Stimulated activated naive CD8-positive, alpha-beta T cell treated with anti-CD3 and anti-CD28 coated beads, Interleukin-15, Interleukin-2, amounts not matched to agents 100 ng/mL and 50 ng/mL, for 24 hours (primary cell): ENCODE measurements around the gene CBLC.

Experiments used
- H3K27ac Mint-ChIP-seq: one replicate; pipeline ENCODE4 v1.8.0; 2021; ENCODE audit warnings: mild to moderate bottlenecking, mixed read lengths
- H3K27me3 Mint-ChIP-seq: one replicate; pipeline ENCODE4 v1.8.0; 2021; ENCODE audit warnings: mixed read lengths
- H3K36me3 Mint-ChIP-seq: one replicate; pipeline ENCODE4 v1.8.0; 2021; ENCODE audit warnings: low read depth, mixed read lengths
- H3K4me1 Mint-ChIP-seq: one replicate; pipeline ENCODE4 v1.8.0; 2021; ENCODE audit warnings: low read depth, mixed read lengths
- H3K4me3 Mint-ChIP-seq: one replicate; pipeline ENCODE4 v1.8.0; 2021; ENCODE audit warnings: mild to moderate bottlenecking, mixed read lengths
- H3K9me3 Mint-ChIP-seq: one replicate; pipeline ENCODE4 v1.8.0; 2021; ENCODE audit warnings: mixed read lengths

CBLC gene

DNA sequence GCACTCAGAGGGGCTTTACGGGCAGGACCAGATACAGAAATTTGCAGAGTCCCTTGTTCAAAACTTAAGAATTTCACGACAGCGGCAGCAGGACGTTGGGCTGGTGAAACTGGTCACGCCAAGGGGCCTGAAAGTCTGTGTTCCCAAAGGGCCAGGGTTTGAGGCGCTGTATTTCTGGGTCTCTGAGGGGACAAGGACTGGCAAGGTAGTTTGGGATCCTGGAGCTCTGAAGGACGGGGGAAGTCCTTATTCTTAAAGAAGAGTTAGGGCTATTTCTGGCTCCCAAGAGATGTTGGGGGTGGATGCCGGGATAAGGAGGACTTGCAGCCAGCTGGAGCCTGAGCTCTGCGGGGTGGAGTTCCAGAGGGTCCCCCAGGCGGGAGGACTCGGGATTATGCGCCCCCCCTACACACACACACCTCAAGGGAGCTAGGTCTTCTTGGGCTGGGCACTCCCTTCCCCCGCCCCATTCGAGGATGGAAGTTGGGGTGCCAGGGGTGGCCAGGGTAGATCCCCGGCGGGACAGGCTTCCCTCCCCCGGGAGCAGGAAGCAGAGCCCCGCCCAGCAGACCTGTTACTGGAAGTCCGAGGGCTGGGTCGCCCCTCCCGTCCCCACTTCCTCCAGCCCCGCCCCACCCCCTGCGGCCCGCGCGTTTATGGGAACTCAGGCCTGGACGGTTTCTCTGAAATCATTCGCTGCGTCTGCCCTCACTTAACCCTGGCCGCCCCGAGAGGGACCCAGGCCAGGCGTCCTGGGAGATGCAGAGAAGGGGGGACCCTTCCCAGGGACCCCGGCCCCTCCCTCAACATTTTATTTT lies 23.5 kb upstream of the CBLC start:
- H3K4me3 Mint-ChIP-seq: peak overlapping the region; percentile 91
- H3K27me3 Mint-ChIP-seq: no peaks in the 10 kb centered on the region
- peaks cover 39% of the 10 kb centered on the region for H3K36me3 Mint-ChIP-seq
- H3K27ac Mint-ChIP-seq: peak overlapping the region; percentile 95
- H3K9me3 Mint-ChIP-seq: no peaks in the 10 kb centered on the region
- H3K4me1 Mint-ChIP-seq: peaks cover 65% of the 10 kb centered on the region

DNA sequence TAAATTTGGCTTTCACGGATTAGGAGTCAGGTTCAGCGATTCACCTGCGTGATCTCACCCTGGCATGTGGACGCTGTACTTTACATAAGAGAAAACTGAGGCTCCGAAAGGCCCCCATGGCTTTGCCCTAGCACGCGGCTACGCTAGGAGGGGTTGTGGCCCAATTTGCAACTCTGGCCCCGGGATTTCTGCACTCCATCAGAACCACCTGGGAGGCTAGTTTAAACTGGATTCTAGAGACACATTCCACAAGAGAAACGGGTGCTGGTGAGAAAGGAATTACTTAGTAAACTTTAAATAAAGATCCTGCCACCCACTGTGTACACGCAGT lies 23.0 kb upstream of the CBLC start:
- peaks cover 35% of the 10 kb centered on the region for H3K36me3 Mint-ChIP-seq
- H3K27me3 Mint-ChIP-seq: no peaks in the 10 kb centered on the region
- H3K4me1 Mint-ChIP-seq: peaks cover 60% of the 10 kb centered on the region
- H3K4me3 Mint-ChIP-seq: peak overlapping the region; percentile 91
- H3K9me3 Mint-ChIP-seq: no peaks in the 10 kb centered on the region
- H3K27ac Mint-ChIP-seq: peak overlapping the region; percentile 93

DNA sequence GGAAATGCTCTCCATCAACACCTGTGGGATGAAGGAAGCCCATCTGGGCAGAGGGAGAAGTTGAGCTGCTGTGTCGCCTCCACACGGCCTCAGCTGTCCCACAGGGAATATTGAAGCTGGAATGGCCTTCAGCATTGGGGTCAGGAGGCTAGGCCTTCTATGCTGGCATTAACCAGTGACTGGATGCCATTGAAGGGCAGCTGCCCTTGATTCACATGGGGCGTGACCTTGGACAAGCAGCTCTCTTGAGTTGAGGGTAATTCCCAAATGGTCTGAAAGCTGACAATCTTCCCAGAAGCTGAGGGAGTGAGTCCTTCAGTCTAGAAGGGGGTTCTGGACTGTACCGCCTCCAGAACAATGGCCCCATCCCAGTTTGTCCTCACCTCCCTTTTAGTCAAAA lies 22.5 kb upstream of the CBLC start:
- H3K27ac Mint-ChIP-seq: peak overlapping the region; percentile 93
- peaks cover 37% of the 10 kb centered on the region for H3K36me3 Mint-ChIP-seq
- no peaks in the 10 kb centered on the region for H3K9me3 Mint-ChIP-seq
- peaks cover 60% of the 10 kb centered on the region for H3K4me1 Mint-ChIP-seq
- H3K4me3 Mint-ChIP-seq: peak overlapping the region; percentile 91
- no peaks in the 10 kb centered on the region for H3K27me3 Mint-ChIP-seq

DNA sequence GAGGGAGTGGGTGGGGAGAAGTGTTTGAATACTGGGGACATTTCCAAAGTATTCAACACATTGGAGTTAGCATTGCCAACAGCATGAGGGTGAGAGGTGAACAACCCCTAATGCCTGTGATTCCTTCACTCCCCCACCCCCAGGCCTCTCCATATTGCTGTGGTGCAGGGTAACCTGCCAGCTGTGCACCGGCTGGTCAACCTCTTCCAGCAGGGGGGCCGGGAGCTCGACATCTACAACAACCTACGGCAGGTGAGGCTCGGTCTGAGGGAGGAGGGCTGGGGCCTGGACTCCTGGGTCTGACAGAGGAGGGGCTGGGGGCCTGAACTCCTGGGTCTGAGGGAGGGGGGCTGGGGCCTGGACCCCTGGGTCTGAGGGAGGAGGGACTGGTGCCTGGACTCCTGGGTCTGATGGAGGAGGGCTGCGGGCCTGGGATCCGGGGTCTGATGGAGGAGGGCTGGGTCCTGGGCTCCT lies 21.6 kb upstream of the CBLC start:
- peaks cover 60% of the 10 kb centered on the region for H3K4me1 Mint-ChIP-seq
- H3K36me3 Mint-ChIP-seq: peaks cover 36% of the 10 kb centered on the region
- H3K27me3 Mint-ChIP-seq: no peaks in the 10 kb centered on the region
- H3K27ac Mint-ChIP-seq: peak overlapping the region; percentile 8
- H3K9me3 Mint-ChIP-seq: no peaks in the 10 kb centered on the region
- H3K4me3 Mint-ChIP-seq: no peak overlapping the region

DNA sequence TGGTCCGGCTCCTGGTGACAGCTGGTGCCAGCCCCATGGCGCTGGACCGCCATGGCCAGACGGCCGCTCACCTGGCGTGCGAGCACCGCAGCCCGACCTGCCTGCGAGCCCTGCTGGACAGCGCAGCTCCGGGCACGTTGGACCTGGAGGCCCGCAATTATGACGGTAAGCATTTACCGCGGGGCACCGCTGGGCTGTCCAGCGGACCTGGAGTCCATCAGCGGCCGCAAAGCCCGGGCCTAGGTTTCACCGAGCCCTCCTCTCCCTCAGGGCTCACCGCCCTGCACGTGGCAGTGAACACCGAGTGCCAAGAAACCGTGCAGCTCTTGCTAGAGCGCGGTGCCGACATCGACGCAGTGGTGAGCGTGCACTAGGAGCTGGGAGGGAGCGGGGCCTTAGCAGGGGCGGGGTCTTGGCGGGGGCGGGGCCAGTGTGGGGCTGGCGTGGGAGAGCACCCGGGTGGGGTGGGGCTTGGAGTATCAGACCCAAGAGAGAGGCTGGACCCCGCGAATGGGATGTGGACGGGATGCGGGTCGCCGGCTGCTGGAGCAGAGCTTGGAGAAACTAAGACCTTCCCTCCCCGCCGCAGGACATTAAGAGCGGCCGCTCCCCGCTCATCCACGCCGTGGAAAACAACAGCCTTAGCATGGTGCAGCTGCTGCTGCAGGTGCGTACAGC lies 20.5 kb upstream of the CBLC start:
- Mint-ChIP-seq H3K36me3 (peaks cover 30% of the 10 kb centered on the region), H3K4me1 (peaks cover 55% of the 10 kb centered on the region), H3K4me3 (no peak overlapping the region), H3K27me3 (no peaks in the 10 kb centered on the region), H3K27ac (no peak overlapping the region), H3K9me3 (no peaks in the 10 kb centered on the region)

DNA sequence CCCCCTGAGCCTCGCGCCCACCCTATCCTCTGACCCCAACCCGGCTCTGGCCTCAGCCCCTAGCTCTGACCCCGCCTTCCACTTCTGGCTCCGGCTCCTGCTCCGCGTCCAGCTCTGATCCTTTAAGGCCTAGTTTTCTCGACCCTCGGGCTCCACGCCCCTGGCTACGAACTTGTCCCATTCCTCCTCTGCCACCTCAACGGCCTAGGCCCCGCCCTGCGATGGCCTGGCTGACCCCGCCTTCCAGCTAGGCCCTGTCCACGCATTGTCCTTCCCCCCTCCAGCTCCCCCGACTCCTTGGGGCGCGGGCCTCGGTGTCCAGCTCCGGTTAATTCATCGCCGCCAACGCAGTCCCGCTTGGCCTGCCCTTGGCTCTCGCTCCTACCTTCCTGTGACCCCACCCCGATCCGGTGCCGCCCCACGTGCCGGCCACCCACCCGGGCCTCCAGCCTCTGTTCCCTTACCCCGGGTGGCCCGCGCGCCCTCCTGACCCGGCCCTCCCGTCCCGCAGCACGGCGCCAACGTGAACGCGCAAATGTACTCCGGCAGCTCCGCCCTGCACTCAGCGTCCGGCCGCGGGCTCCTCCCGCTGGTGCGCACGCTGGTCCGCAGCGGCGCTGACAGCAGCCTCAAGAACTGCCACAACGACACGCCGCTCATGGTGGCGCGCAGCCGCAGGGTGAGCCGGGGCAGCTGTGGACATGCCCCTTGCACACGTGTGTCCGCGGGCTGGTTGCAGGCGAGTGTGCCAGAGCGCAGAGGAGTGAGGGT lies 19.8 kb upstream of the CBLC start:
- H3K27ac Mint-ChIP-seq: no peak overlapping the region
- peaks cover 52% of the 10 kb centered on the region for H3K4me1 Mint-ChIP-seq
- no peak overlapping the region for H3K4me3 Mint-ChIP-seq
- H3K9me3 Mint-ChIP-seq: no peaks in the 10 kb centered on the region
- no peaks in the 10 kb centered on the region for H3K27me3 Mint-ChIP-seq
- peaks cover 24% of the 10 kb centered on the region for H3K36me3 Mint-ChIP-seq

DNA sequence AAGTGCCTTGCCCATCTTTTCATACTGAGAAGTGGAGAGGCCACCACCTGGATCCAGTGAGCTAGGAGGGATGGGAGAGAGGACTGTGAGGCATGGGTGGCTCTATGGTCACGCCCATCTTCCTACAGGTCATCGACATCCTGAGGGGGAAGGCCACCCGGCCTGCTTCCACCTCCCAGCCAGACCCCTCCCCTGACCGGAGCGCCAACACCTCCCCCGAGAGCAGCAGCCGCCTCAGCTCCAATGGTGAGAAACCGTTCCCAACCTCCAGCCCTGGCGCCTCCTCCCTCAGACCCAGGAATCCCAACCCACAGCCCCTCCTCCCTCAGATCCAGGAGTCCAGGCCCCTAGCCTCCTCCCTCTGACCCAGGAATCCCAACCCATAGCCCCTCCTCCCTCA lies 19.1 kb upstream of the CBLC start:
- Mint-ChIP-seq H3K9me3 (no peaks in the 10 kb centered on the region), H3K4me3 (no peak overlapping the region), H3K27me3 (no peaks in the 10 kb centered on the region), H3K4me1 (peaks cover 47% of the 10 kb centered on the region), H3K36me3 (peaks cover 24% of the 10 kb centered on the region), H3K27ac (no peak overlapping the region)

DNA sequence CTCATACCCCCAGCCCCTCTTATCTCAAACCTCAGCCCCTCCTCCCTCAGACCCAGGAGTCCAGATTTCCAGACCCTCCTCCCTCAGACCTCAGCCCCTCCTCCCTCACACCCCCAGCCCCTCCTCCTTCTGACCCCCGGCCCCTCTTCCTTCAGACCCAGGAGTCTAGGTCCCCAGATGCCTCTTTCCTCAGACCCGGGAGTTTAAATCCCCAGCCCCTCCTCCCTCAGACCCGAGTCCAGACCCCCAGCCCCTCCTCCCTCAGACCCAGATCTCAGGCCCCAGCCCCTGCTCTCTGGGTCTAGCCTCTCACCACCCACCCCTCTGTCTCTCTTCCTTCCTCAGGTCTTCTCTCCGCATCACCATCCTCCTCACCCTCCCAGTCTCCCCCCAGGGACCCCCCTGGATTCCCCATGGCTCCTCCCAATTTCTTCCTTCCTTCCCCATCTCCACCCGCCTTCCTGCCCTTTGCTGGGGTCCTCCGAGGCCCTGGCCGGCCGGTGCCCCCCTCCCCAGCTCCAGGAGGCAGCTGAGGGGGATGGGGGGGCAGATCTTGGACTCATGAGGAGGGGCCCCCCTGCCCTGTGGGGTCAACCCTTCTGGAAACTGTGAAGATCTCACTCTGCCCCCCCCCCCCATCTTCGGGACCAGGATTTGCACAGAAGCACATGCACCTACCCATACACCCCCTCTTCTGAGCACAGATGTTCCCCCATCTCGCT lies 18.4 kb upstream of the CBLC start:
- Mint-ChIP-seq H3K4me3 (no peak overlapping the region), H3K4me1 (peaks cover 48% of the 10 kb centered on the region), H3K36me3 (peaks cover 24% of the 10 kb centered on the region), H3K9me3 (no peaks in the 10 kb centered on the region), H3K27ac (no peak overlapping the region), H3K27me3 (no peaks in the 10 kb centered on the region)

DNA sequence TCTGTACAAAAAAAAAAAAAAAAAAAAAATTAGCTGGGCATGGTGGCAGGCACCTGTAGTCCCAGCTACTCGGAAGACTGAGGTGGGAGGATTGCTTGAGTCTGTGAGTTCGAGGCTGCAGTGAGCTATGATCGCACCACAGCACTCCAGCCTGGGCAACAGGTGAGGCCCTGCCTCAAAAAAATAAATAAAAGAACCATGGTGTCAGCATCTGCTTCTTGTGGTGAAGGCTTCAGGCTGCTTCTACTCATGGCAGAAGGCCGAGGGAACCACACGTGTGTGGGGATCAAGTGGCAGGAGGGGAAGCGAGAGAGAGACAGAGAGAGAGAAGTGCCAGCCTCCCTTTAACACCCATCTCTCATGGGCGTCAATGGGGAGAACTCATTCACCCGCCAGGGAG lies 15.7 kb upstream of the CBLC start:
- peak overlapping the region; percentile 21 for H3K27ac Mint-ChIP-seq
- no peaks in the 10 kb centered on the region for H3K27me3 Mint-ChIP-seq
- H3K4me3 Mint-ChIP-seq: no peak overlapping the region
- peaks cover 24% of the 10 kb centered on the region for H3K36me3 Mint-ChIP-seq
- peaks cover 36% of the 10 kb centered on the region for H3K4me1 Mint-ChIP-seq
- H3K9me3 Mint-ChIP-seq: no peaks in the 10 kb centered on the region

DNA sequence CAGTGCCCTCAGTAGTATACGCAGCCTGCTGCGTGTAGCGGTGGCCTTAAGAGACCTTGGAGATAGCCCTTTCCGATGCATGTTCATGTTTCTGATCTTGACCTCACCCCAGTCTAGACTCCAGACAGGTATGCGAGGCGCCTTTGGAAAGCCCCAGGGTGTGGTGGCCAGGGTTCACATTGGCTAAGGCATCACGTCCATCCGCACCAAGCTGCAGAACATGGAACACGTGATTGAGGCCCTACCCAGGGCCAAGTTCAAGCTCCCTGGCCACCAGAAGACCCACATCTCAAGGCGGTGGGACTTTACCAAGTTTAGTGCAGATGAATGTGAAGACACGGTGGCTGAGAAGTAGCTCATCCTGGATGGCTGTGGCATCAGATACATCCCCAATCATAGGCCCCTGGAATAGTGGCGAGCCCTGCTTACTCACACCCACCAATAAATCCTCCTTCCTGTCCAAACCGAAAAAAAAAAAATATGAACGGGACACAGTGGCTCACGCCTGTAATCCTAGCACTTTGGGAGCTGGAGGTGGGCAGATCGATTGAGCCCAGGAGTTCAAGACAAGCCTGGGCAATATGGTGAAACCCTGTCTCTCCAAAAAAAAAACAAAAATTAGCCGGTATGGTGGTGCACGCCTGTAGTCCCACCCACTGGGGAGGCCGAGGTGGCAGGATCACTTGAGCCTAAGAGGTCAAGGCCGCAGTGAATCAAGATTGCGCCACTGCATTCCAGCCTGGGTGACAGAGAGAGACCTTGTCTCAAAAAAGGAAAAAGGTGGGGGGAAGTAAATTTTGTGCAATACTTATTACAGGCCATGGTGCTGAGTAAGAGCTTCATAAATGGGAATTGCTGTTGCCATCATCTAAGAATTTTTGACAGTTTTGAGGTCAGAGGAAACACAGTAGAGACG lies 12.4 kb upstream of the CBLC start:
- Mint-ChIP-seq H3K4me1 (peaks cover 51% of the 10 kb centered on the region), H3K27ac (peak overlapping the region; percentile 40), H3K27me3 (no peaks in the 10 kb centered on the region), H3K9me3 (no peaks in the 10 kb centered on the region), H3K36me3 (peaks cover 7% of the 10 kb centered on the region), H3K4me3 (no peak overlapping the region)

DNA sequence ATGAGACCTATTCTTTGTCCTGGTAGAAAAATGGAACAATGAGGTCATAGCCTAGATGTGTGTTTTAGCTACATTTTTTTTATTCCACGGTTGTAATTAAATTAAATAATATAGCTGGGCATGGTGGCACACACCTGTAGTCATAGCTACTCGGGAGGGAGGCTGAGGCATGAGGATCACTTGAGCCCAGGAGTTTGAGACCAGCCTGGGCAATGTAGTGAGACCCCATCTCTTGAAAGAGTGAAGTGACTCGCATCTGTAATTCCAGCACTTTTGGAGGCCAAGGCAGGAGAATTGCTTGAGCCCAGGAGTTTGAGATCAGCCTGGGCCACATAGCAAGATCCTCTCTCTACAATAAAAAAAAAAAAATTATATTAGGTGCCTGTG lies 11.7 kb upstream of the CBLC start:
- Mint-ChIP-seq H3K36me3 (peaks cover 4% of the 10 kb centered on the region), H3K27ac (no peak overlapping the region), H3K27me3 (no peaks in the 10 kb centered on the region), H3K9me3 (no peaks in the 10 kb centered on the region), H3K4me3 (no peak overlapping the region), H3K4me1 (peaks cover 51% of the 10 kb centered on the region)

DNA sequence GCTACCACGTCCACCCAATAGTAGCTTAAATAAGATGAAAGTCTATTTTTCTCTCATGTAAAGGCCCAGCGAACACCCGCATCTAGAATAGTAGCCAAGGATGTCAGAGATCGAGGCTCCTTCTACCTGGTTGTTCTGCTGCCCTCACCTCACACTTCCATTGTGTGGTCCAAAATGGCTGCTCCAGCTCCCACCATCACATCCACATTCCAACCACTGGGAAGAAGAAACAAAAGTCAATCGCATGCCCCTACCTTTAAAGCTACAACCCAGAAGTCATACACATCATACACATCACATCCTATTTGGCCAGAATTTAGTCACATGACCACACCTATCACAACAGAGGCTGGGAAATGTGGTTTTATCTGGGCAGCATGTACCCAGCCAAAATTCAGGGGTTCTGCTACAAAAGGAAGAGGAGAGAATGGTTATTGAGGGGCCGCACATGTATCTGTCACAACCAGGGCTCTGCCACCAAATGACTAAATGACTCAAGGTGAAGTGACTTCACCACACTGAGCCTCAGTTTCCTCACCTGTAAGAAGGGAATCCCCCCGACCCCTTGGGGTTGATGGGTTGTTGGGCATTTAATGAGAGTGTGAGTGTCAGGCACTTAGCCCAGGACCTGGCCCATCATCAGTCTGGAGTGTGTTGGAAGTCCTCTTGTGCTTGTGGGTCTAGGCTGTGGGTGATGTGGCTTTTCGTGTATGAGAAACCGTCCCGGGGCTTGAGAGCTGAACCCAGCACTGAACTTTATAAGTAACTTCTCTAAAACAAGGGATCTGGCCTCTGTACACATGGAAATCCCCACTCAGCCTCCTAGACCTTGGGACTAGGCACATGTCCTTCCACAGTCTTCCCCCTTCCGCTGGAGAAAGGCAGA lies 10.2 kb upstream of the CBLC start:
- no peak overlapping the region for H3K4me3 Mint-ChIP-seq
- no peaks in the 10 kb centered on the region for H3K27me3 Mint-ChIP-seq
- H3K36me3 Mint-ChIP-seq: peaks cover 4% of the 10 kb centered on the region
- peaks cover 41% of the 10 kb centered on the region for H3K4me1 Mint-ChIP-seq
- H3K9me3 Mint-ChIP-seq: no peaks in the 10 kb centered on the region
- H3K27ac Mint-ChIP-seq: no peak overlapping the region

DNA sequence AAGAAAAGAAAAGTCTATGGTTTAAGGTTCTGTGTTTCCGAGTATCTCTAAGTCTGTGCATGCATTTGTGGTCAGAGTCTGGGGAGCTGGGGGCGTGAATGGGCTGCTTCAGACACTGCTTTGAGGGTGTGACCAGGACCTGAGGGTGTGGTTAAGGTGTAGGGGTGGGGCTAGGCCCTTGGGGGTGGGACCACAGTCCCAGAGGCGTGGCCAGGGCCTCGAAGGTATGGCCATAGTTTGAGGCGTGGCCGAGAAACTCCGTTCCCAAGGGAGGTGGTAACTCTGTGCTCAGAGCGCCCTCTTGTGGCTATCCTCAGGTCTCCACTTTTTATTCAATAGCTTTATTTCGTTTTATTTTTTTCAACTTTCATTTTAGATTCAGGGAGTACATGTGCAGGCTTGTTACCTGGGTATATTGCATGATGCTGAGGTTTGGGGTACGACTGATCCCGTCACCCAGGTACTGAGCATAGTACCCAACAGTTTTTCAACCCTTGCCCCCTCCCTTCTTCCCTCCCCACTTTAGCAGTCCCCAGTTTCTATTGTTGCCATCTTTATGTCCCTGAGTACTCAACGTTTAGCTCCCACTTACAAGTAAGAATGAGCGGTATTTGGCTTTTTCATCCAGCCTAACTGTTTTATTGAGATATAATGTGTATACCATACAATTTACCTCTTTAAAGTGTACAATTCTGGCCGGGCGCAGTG lies 7.0 kb upstream of the CBLC start:
- H3K4me1 Mint-ChIP-seq: peaks cover 32% of the 10 kb centered on the region
- H3K27ac Mint-ChIP-seq: peak overlapping the region; percentile 86
- H3K4me3 Mint-ChIP-seq: peak overlapping the region; percentile 66
- no peaks in the 10 kb centered on the region for H3K9me3 Mint-ChIP-seq
- H3K27me3 Mint-ChIP-seq: no peaks in the 10 kb centered on the region
- peaks cover 4% of the 10 kb centered on the region for H3K36me3 Mint-ChIP-seq
